ENCODE measurements around the gene RAB31. TPM values are rescaled to one million over a fixed set of nuclear protein-coding genes. Genes with fewer than 3 reads are reported as not detected.

RAB31 gene
- total and polyA plus RNA-seq, 11 donors, result 3.2 to 67.7 (median 12.8) TPM

DNA sequence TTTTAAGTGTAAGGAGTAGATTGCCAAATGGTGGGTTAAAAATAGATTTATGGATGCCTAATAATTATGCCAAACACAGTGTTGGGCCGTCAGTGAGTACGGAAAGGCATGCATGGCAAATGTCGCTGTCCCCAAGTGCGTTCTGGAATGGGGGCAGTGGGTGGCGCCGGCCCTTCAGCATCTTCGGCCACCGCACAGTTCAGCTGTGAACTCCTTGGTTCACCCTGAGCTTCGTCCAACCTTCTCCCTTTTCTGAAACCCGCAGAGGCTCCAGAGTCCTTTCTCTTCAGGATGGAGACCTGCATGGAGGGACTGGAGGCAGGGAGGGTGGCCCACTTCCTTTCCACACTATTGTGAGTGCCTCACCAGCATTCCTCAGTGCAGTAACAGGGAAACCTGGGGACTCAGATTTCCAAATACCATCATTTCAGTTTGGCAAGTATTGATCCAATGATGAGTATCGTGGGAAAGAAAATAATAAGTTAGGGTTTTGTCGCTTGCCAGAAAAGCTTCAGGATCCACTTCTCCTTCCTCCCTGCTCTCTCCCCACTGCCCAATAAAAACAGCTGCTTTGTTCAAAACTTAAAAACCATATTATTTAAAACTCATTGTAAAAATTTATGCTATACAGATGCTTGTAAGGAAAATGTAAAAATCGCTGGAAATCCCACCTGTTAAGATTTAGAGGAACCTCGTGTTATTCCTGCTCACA is 103.0 kb downstream of the RAB31 start:
- peak overlapping the region in 11 of 12 donors; percentile 9 to 69 (median 53) for H3K27ac ChIP-seq
- no peaks in the 10 kb centered on the region for H3K9me3 ChIP-seq
- WGBS, 4 donors, result 68 to 83% (median 71%) methylated on average over 14 of the region's 14 CpGs
- no peaks in the 10 kb centered on the region for H3K27me3 ChIP-seq
- H3K4me3 ChIP-seq, result no peak overlapping the region
- TF ChIP-seq, protein P1, sequence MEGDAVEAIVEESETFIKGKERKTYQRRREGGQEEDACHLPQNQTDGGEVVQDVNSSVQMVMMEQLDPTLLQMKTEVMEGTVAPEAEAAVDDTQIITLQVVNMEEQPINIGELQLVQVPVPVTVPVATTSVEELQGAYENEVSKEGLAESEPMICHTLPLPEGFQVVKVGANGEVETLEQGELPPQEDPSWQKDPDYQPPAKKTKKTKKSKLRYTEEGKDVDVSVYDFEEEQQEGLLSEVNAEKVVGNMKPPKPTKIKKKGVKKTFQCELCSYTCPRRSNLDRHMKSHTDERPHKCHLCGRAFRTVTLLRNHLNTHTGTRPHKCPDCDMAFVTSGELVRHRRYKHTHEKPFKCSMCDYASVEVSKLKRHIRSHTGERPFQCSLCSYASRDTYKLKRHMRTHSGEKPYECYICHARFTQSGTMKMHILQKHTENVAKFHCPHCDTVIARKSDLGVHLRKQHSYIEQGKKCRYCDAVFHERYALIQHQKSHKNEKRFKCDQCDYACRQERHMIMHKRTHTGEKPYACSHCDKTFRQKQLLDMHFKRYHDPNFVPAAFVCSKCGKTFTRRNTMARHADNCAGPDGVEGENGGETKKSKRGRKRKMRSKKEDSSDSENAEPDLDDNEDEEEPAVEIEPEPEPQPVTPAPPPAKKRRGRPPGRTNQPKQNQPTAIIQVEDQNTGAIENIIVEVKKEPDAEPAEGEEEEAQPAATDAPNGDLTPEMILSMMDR (IDR thresholded peaks at IDR 0.05), result peak in 3 of 12 donors; percentile 24 to 29 (median 26)
- no peak for TF ChIP-seq POLR2A (IDR thresholded peaks at IDR 0.05)
- H3K36me3 ChIP-seq, result peaks cover 0 to 13% (median 0%) of the 10 kb centered on the region in 9 donors
- DNase-seq, result peak in 3 of 5 donors; percentile 55 to 67 (median 66)
- peak; percentile 67 to 85 (median 82) for ATAC-seq
- intact Hi-C loops (cut with DNase I), result loop anchor here in 1 of 10 donors (5.0 kb wide), 1 partner anchor 141 kb away; no protein-coding TSS in a partner anchor
- peaks cover 0 to 57% (median 29%) of the 10 kb centered on the region in 12 donors for H3K4me1 ChIP-seq

DNA sequence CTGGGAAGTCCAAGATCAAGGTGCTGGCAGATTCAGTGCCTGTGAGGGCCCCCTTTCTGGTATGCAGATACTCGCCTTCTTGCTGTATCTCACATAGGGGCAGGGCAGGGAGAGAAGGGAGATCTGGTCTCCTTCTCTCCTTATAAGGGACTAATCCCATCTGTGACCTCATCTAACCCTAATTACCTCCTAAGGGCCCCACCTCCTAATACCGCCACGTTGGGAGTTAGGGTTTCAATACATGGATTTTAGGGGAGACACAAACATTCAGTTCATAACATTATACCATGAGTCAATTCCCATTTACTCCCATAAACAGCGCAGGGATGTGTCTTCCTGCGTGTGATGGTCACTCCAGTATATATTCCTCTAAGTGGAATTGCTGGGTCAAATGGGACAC is 103.9 kb downstream of the RAB31 start:
- intact Hi-C loops (cut with DNase I), result loop anchor here in 1 of 10 donors (5.0 kb wide), 1 partner anchor 140 kb away; no protein-coding TSS in a partner anchor
- ATAC-seq (no peak), DNase-seq (no peak)
- WGBS, 4 donors, result 51 to 68% (median 66%) methylated on average over 5 of the region's 5 CpGs
- H3K36me3 ChIP-seq, result peaks cover 0 to 12% (median 0%) of the 10 kb centered on the region in 9 donors
- TF ChIP-seq POLR2A (IDR thresholded peaks at IDR 0.05), result no peak
- TF ChIP-seq, protein P1 (IDR thresholded peaks at IDR 0.05), result no peak
- H3K27me3 ChIP-seq, result no peaks in the 10 kb centered on the region
- H3K4me3 ChIP-seq, result no peak overlapping the region
- H3K9me3 ChIP-seq, result no peaks in the 10 kb centered on the region
- H3K4me1 ChIP-seq, result peaks cover 0 to 57% (median 29%) of the 10 kb centered on the region in 12 donors
- peak overlapping the region in 4 of 12 donors; percentile 6 to 55 (median 45) for H3K27ac ChIP-seq

DNA sequence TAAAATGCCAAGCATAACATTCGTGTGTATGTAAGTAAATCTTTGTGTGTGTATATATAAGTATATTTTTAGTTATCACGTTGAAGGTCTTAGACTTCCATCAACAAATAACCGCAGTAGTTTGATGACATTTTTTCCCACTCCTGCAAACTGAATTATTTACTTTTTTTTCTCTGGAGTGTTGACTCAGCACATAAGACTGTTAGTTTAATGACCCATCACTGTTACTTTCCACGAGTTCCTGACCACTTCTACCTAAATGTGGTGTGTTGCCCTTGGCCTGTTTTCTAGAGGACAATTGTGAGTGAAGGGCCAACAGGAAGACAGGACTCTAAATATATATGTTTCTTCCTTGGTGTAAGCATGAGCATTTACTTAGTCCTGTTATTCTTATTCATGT is 106.3 kb downstream of the RAB31 start:
- Histone ChIP-seq H3K4me3 (no peak overlapping the region), H3K36me3 (peaks cover 0 to 9% (median 0%) of the 10 kb centered on the region in 9 donors), H3K27me3 (no peaks in the 10 kb centered on the region), H3K4me1 (peaks cover 0 to 45% (median 17%) of the 10 kb centered on the region in 12 donors), H3K27ac (peak overlapping the region in 3 of 12 donors; percentile 0 to 39 (median 39)), H3K9me3 (peaks cover 0 to 14% (median 0%) of the 10 kb centered on the region in 12 donors)
- intact Hi-C loops (cut with DNase I), result loop anchor here in 1 of 10 donors (5.0 kb wide), 1 partner anchor 138 kb away; no protein-coding TSS in a partner anchor
- 24 to 31% (median 26%) methylated on average over 4 of the region's 4 CpGs for WGBS, 4 donors
- DNase-seq, result no peak
- no peak for TF ChIP-seq POLR2A (IDR thresholded peaks at IDR 0.05)
- TF ChIP-seq, protein P1 (IDR thresholded peaks at IDR 0.05), result no peak
- ATAC-seq, result no peak

DNA sequence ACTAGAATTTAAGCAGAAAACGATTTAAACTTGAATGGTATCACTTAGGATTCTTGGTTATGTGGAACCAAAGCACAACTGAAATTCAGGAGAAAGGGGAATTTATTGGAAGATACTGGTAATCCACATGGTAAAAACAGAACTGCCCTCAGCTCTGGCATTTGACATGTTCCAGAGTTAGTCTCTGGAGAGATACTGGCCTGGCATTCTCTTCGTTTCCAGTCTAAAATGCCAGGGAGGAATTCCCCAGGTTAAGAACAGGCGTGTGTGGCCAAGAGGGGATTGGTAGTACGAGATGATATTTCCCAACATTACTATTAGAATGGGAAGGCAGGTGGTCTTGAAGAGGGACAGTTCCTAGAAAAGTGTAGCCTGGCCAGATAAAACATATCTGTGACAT is 109.2 kb downstream of the RAB31 start:
- no peaks in the 10 kb centered on the region for H3K27me3 ChIP-seq
- TF ChIP-seq, protein P1 (IDR thresholded peaks at IDR 0.05), result no peak
- TF ChIP-seq POLR2A (IDR thresholded peaks at IDR 0.05), result no peak
- WGBS, 4 donors, result 60 to 85% (median 62%) methylated on average over 4 of the region's 4 CpGs
- no peak overlapping the region for H3K4me3 ChIP-seq
- peaks cover 0 to 26% (median 2%) of the 10 kb centered on the region in 12 donors for H3K4me1 ChIP-seq
- peaks cover 0 to 9% (median 0%) of the 10 kb centered on the region in 9 donors for H3K36me3 ChIP-seq
- peak; percentile 64 to 75 (median 73) for ATAC-seq
- no peak for DNase-seq
- peak overlapping the region in 11 of 12 donors; percentile 13 to 79 (median 67) for H3K27ac ChIP-seq
- H3K9me3 ChIP-seq, result peaks cover 0 to 28% (median 0%) of the 10 kb centered on the region in 12 donors
- intact Hi-C loops (cut with DNase I), result loop anchor here in 1 of 10 donors (5.0 kb wide), 1 partner anchor 105 kb away; no protein-coding TSS in a partner anchor
